Measurements from ENCODE around the gene TOMM34. TPM values are rescaled to one million over a fixed set of nuclear protein-coding genes. Genes with fewer than 3 reads are reported as not detected.

The TOMM34 gene
- total RNA-seq, 4 donors from 2014 or later: 5.8 to 14.8 (median 13.9) TPM

- peaks cover 15 to 33% (median 26%) of the 10 kb centered on the region in 4 donors for H3K36me3 ChIP-seq
- no peak for DNase-seq (ENCODE audit: extremely low spot score)
- no peak overlapping the region for H3K4me3 ChIP-seq
- whole genome bisulfite sequencing: 38% methylated on average over 1 of the region's 1 CpG
- no peak for TF ChIP-seq POLR2AphosphoS5 (IDR thresholded peaks at IDR 0.05)
- no peak for TF ChIP-seq EP300 (IDR thresholded peaks at IDR 0.05)
- TF ChIP-seq POLR2A (IDR thresholded peaks at IDR 0.05; ENCODE audit: low read depth): no peak
- TF ChIP-seq, protein P1, sequence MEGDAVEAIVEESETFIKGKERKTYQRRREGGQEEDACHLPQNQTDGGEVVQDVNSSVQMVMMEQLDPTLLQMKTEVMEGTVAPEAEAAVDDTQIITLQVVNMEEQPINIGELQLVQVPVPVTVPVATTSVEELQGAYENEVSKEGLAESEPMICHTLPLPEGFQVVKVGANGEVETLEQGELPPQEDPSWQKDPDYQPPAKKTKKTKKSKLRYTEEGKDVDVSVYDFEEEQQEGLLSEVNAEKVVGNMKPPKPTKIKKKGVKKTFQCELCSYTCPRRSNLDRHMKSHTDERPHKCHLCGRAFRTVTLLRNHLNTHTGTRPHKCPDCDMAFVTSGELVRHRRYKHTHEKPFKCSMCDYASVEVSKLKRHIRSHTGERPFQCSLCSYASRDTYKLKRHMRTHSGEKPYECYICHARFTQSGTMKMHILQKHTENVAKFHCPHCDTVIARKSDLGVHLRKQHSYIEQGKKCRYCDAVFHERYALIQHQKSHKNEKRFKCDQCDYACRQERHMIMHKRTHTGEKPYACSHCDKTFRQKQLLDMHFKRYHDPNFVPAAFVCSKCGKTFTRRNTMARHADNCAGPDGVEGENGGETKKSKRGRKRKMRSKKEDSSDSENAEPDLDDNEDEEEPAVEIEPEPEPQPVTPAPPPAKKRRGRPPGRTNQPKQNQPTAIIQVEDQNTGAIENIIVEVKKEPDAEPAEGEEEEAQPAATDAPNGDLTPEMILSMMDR (IDR thresholded peaks at IDR 0.05): no peak
- H3K27ac ChIP-seq (replicated peaks in 1 of 4): peak overlapping the region in 2 of 4 donors; percentile 32 to 46
- no peaks in the 10 kb centered on the region for H3K9me3 ChIP-seq
- intact Hi-C loops (cut with DNase I): no loop called here
- peaks cover 14 to 56% (median 53%) of the 10 kb centered on the region in 4 donors for H3K4me1 ChIP-seq
- no peaks in the 10 kb centered on the region for H3K27me3 ChIP-seq
Measured at GRCh38 chr20:44970243-44970757, 10.1 kb upstream of the TOMM34 start.

DNA sequence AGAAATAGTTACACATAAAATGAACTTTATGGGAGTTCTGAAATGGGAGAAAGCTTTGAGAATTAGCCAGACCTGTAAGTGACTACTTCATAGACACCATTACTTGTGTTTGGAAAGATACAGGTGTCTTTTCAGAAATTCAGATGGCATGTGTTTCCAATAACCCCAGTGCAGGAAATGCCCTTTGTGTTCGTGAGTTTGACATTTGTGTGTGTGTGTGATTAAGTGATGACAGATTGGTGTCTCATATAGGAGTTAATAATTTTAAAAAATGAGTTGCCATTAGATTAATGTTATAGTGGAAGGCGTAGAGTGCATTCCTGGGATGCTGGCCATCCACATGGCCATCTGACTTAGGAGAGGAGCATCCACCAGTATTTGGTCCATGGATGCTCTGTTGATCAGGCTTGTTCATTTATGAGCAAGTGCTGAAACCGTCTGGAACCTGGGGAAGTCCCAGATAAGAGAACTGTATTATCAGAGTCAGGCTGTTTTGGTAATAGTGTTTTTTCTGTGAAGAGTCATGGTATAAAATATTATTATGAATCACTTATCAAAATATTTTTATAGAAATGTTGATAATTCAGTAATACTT lies 9.2 kb upstream of the TOMM34 start:
- Histone ChIP-seq H3K27ac (replicated peaks in 1 of 4) (peak overlapping the region in 1 of 4 donors; percentile 46), H3K4me3 (no peak overlapping the region), H3K4me1 (peaks cover 14 to 58% (median 54%) of the 10 kb centered on the region in 4 donors), H3K36me3 (peaks cover 12 to 24% (median 17%) of the 10 kb centered on the region in 4 donors), H3K9me3 (no peaks in the 10 kb centered on the region), H3K27me3 (no peaks in the 10 kb centered on the region)
- WGBS: 38% methylated on average over 3 of the region's 3 CpGs
- TF ChIP-seq POLR2A (IDR thresholded peaks at IDR 0.05; ENCODE audit: low read depth) (no peak), POLR2AphosphoS5 (IDR thresholded peaks at IDR 0.05) (no peak), EP300 (IDR thresholded peaks at IDR 0.05) (no peak)
- TF ChIP-seq, protein P1 (IDR thresholded peaks at IDR 0.05): no peak
- DNase-seq (ENCODE audit: extremely low spot score): no peak
- intact Hi-C loops (cut with DNase I): loop anchor here (5.0 to 10.0 kb wide), 2 partner anchors 82 to 225 kb away; partner anchors contain the start of genes KCNK15 and YWHAB

- intact Hi-C loops (cut with DNase I): loop anchor here (5.0 to 10.0 kb wide), 2 partner anchors 80 to 223 kb away; partner anchors contain the start of genes KCNK15 and YWHAB
- WGBS: 33% methylated on average over 5 of the region's 5 CpGs
- H3K27ac ChIP-seq (replicated peaks in 1 of 4): peak overlapping the region; percentile 77 to 87 (median 82)
- TF ChIP-seq EP300 (IDR thresholded peaks at IDR 0.05) (no peak), POLR2AphosphoS5 (IDR thresholded peaks at IDR 0.05) (peak; percentile 11 to 35), POLR2A (IDR thresholded peaks at IDR 0.05; ENCODE audit: low read depth) (no peak)
- no peaks in the 10 kb centered on the region for H3K9me3 ChIP-seq
- DNase-seq (ENCODE audit: extremely low spot score): no peak
- peaks cover 0 to 5% (median 4%) of the 10 kb centered on the region in 4 donors for H3K36me3 ChIP-seq
- H3K27me3 ChIP-seq: no peaks in the 10 kb centered on the region
- peak overlapping the region; percentile 71 to 88 (median 78) for H3K4me3 ChIP-seq
- peaks cover 14 to 58% (median 54%) of the 10 kb centered on the region in 4 donors for H3K4me1 ChIP-seq
Measured at GRCh38 chr20:44967207-44967807, 7.1 kb upstream of the TOMM34 start.

DNA sequence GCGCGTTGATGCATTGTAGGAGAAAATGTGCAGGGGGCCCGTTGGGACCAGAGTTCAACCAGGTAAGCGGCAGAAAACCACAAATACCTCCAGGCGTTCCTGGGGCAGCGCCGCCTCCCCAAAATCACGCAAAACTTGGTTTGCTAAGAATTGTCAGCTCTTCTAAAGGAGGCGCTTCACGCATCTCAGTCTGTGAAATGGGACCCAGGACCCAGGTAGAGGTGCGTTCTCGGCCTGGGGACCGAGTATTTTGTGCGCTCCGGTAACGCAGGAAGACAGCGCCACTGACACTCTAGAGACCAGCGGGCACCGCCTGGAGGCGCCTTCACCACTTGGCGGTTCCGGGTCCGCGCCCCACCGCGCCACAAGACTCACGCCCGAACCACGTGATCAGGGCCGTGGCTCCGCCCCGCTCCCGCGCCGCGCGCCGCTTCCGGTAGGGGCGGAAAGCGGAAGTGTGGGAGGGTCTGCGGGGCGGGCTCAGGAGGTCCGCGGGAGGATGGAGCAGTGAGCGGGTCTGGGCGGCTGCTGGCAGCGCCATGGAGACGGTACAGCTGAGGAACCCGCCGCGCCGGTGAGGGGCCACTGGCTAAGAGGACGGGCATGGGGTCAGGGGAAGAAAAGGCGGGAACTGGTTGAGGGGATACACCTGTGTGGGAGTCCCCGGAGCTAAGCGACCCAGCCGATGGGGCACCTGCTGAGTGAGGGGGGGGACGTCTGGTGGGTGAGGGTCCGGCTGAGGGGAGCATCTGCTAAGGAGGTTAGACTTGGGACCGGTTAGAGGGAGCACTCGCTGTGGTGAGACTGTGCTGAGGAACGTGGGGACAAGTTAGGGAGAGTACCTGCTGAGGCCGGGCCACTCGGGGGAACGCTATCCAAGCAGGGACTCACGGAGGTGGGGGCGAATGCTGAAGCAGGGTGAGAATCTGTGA lies 6.1 kb upstream of the TOMM34 start, which contains the start of gene STK4:
Gene STK4, plus strand, starts transcription at position 483 of the 932 bp plus-strand sequence. Its CDS starts 57 bp downstream, at position 540.
- intact Hi-C loops (cut with DNase I): loop anchor here (5.0 to 10.0 kb wide), 2 partner anchors 79 to 221 kb away; partner anchors contain the start of genes KCNK15 and YWHAB
- TF ChIP-seq POLR2AphosphoS5 (IDR thresholded peaks at IDR 0.05) (peak; percentile 98), EP300 (IDR thresholded peaks at IDR 0.05) (no peak), POLR2A (IDR thresholded peaks at IDR 0.05; ENCODE audit: low read depth) (peak; percentile 46)
- TF ChIP-seq, protein P1 (IDR thresholded peaks at IDR 0.05): peak; percentile 45 to 64 (median 58)
- 2% methylated on average over 42 of the region's 68 CpGs for WGBS
- peaks cover 14 to 58% (median 54%) of the 10 kb centered on the region in 4 donors for H3K4me1 ChIP-seq
- H3K9me3 ChIP-seq: no peaks in the 10 kb centered on the region
- H3K4me3 ChIP-seq: peak within 1 kb of the TSS; percentile 71 to 88 (median 78)
- H3K27ac ChIP-seq (replicated peaks in 1 of 4): peak within 1 kb of the TSS; percentile 77 to 87 (median 82)
- no peaks in the 10 kb centered on the region for H3K36me3 ChIP-seq
- no peaks in the 10 kb centered on the region for H3K27me3 ChIP-seq
- peak; percentile 98 for DNase-seq (ENCODE audit: extremely low spot score)
